DND-41 (cell line): Measurements from ENCODE around the gene TGOLN2.

Experiments used
- ATAC-seq: fragments of 200-7000 bp; cut with Tn5 transposase; 3 replicates; pipeline ENCODE4 v1.9.1; 2021; ENCODE audit warnings: low read depth; ENCODE audit not compliant: insufficient read depth
- DNase-seq: peaks from one replicate; pipeline ENCODE4 v3.0.0-alpha.2; 2020
- H2AFZ ChIP-seq: 2 replicates; pipeline ENCODE4 v1.6.0; 2012; ENCODE audit warnings: low read depth, low read length
- H3K27ac ChIP-seq: 2 replicates; pipeline ENCODE4 v1.5.1; 2012; ENCODE audit warnings: low read length, inconsistent platforms
- H3K27me3 ChIP-seq: fragments of 200-600 bp; sonication (generic); 2 replicates; pipeline ENCODE4 v1.6.0; 2012; ENCODE audit warnings: low read length, mild to moderate bottlenecking, inconsistent platforms; ENCODE audit not compliant: insufficient read depth, poor library complexity
- H3K36me3 ChIP-seq: 2 replicates; pipeline ENCODE4 v1.5.1; 2012; ENCODE audit warnings: low read length, inconsistent platforms; ENCODE audit not compliant: insufficient read depth
- H3K4me1 ChIP-seq: 2 replicates; pipeline ENCODE4 v1.5.1; 2012; ENCODE audit warnings: mild to moderate bottlenecking, low read length; ENCODE audit not compliant: insufficient read depth
- H3K4me2 ChIP-seq: 2 replicates; pipeline ENCODE4 v1.6.0; 2012; ENCODE audit warnings: mild to moderate bottlenecking, moderate library complexity, low read length, inconsistent platforms; ENCODE audit not compliant: insufficient read depth
- H3K4me3 ChIP-seq, 2 experiments: fragments of 200-600 bp in 1 of 2; shearing (Covaris generic) in 1 of 2; 2 replicates each; pipeline ENCODE4 v1.5.1; 2012 to 2016; ENCODE audit warnings: inconsistent platforms in 2 of 2, low read length in 2 of 2, mild to moderate bottlenecking in 2 of 2, low read depth in 1 of 2, moderate library complexity in 1 of 2
- H3K79me2 ChIP-seq: 2 replicates; pipeline ENCODE4 v1.6.0; 2012; ENCODE audit warnings: low read length, inconsistent platforms; ENCODE audit not compliant: insufficient read depth
- H3K9ac ChIP-seq: 2 replicates; pipeline ENCODE4 v1.6.0; 2012; ENCODE audit warnings: low read depth, mild to moderate bottlenecking, inconsistent platforms, low read length, moderate library complexity
- H3K9me3 ChIP-seq: 2 replicates; pipeline ENCODE4 v1.5.1; 2012; ENCODE audit warnings: low read length, moderate library complexity, mild to moderate bottlenecking, inconsistent platforms; ENCODE audit not compliant: insufficient read depth, severe bottlenecking
- H4K20me1 ChIP-seq: 2 replicates; pipeline ENCODE4 v1.6.0; 2012; ENCODE audit warnings: low read length; ENCODE audit not compliant: insufficient read depth
- CTCF ChIP-seq: IDR thresholded peaks from 2 replicates; pipeline ENCODE4 v1.5.1; 2012; ENCODE audit warnings: borderline replicate concordance, low read length, moderate library complexity, mild to moderate bottlenecking; ENCODE audit not compliant: poor library complexity, severe bottlenecking; ENCODE audit errors: extremely low read depth
- EZH2 ChIP-seq: IDR thresholded peaks from 3 replicates; pipeline ENCODE4 v1.6.1; 2012; ENCODE audit warnings: borderline replicate concordance, low read depth, mild to moderate bottlenecking, moderate library complexity, low read length, inconsistent platforms; ENCODE audit not compliant: severe bottlenecking

TGOLN2 gene

GRCh38 chr2:85327822-85328617 is at the start of gene TGOLN2:
Gene TGOLN2, minus strand, starts transcription at chr2:85327989. Its CDS starts 27 bp downstream, at chr2:85327962.
- Histone ChIP-seq H2AFZ (peak within 1 kb of the TSS; percentile 85), H3K4me3 (peak within 1 kb of the TSS; percentile 63 to 79)

GRCh38 chr2:85377083-85377482 is 49.3 kb upstream of the TGOLN2 start:
- H3K9me3 ChIP-seq: peaks cover 15% of the 10 kb centered on the region
- no peak overlapping the region for H2AFZ ChIP-seq
- H3K79me2 ChIP-seq: no peaks in the 10 kb centered on the region
- ATAC-seq: no peak
- H3K9ac ChIP-seq: no peak overlapping the region
- no peak overlapping the region for H3K4me2 ChIP-seq
- no peak overlapping the region for H3K27ac ChIP-seq
- no peak for DNase-seq
- no peaks in the 10 kb centered on the region for H4K20me1 ChIP-seq
- H3K4me3 ChIP-seq: no peak overlapping the region
- peaks cover 36% of the 10 kb centered on the region for H3K36me3 ChIP-seq
- no peak for TF ChIP-seq CTCF
- no peak for TF ChIP-seq EZH2
- H3K4me1 ChIP-seq: no peaks in the 10 kb centered on the region
- H3K27me3 ChIP-seq: no peaks in the 10 kb centered on the region

More at GRCh38 chr2:85327822-85328617, at the start of gene TGOLN2:
- Histone ChIP-seq H3K4me1 (peaks cover 46% of the 10 kb centered on the region), H4K20me1 (peaks cover 41% of the 10 kb centered on the region), H3K9ac (peak within 1 kb of the TSS; percentile 73), H3K27me3 (no peaks in the 10 kb centered on the region), H3K36me3 (peaks cover 45% of the 10 kb centered on the region), H3K9me3 (no peaks in the 10 kb centered on the region), H3K27ac (peak within 1 kb of the TSS; percentile 97), H3K4me2 (peak within 1 kb of the TSS; percentile 97), H3K79me2 (peaks cover 53% of the 10 kb centered on the region)
- TF ChIP-seq EZH2: no peak
- peak; percentile 25 for TF ChIP-seq CTCF
- peak; percentile 89 for ATAC-seq
- DNase-seq: peak; percentile 95

- Histone ChIP-seq H3K4me3 (no peak overlapping the region), H3K9ac (no peak overlapping the region), H3K4me1 (no peaks in the 10 kb centered on the region), H3K27me3 (no peaks in the 10 kb centered on the region), H3K27ac (no peak overlapping the region), H2AFZ (no peak overlapping the region), H3K4me2 (no peak overlapping the region), H3K36me3 (peaks cover 36% of the 10 kb centered on the region), H3K79me2 (no peaks in the 10 kb centered on the region), H4K20me1 (no peaks in the 10 kb centered on the region), H3K9me3 (peaks cover 15% of the 10 kb centered on the region)
- ATAC-seq: no peak
- no peak for DNase-seq
- TF ChIP-seq EZH2 (no peak), CTCF (no peak)
These were observed 48.7 kb upstream of the TGOLN2 start for GRCh38 chr2:85376291-85377065.
